ENCODE results near the gene ZNF92.
A peak's percentile ranks its signal among the peaks of the same experiment; 100 is the strongest.
"Not testable (repeated sequence)": the region's sequence is repeated elsewhere in the genome, so short reads cannot be mapped to it uniquely, and the experiment has no call there.

The ZNF92 gene

GRCh38 chr7:65387891-65388290 lies 14.2 kb downstream of the ZNF92 start:
- no peak for DNase-seq
- Mint-ChIP-seq H3K27me3 (ENCODE audit: low read depth, poor library complexity) (no peaks in the 10 kb centered on the region), H3K4me3 (no peak overlapping the region), H3K36me3 (ENCODE audit: low read depth) (peaks cover 75% of the 10 kb centered on the region), H3K4me1 (peaks cover 11% of the 10 kb centered on the region), H3K27ac (no peak overlapping the region), H3K9me3 (peaks cover 1% of the 10 kb centered on the region)
- TF ChIP-seq CTCF (IDR thresholded peaks at IDR 0.05), result no peak

DNA sequence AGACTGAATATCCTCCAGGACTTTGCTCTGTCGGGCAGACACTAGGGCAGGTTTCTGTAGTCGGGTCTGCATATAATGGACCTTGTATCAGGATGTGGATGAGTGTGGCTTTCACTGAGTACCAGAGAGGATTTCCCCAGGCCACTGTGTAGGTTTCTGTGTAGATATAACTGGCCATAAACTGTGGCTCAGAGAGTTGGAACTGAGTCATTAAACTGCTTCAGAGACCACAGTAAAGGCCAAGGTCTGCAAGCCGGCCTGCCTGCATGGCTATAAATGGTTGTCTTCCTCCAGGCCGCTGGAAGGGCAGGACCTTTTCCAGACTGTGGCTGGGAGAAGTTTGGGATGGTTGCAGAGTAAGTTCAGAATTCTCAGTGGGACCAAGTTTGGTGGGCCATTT lies 16.9 kb downstream of the ZNF92 start:
- no peak for TF ChIP-seq CTCF (IDR thresholded peaks at IDR 0.05)
- H3K4me3 Mint-ChIP-seq, result no peak overlapping the region
- DNase-seq, result no peak
- peaks cover 5% of the 10 kb centered on the region for H3K4me1 Mint-ChIP-seq
- H3K36me3 Mint-ChIP-seq (ENCODE audit: low read depth), result peaks cover 85% of the 10 kb centered on the region
- peak overlapping the region; percentile 67 for H3K27ac Mint-ChIP-seq
- no peaks in the 10 kb centered on the region for H3K27me3 Mint-ChIP-seq (ENCODE audit: low read depth, poor library complexity)
- H3K9me3 Mint-ChIP-seq, result peaks cover 22% of the 10 kb centered on the region

- no peak overlapping the region for H3K27ac Mint-ChIP-seq
Measured at GRCh38 chr7:65397730-65398142, 24.1 kb downstream of the ZNF92 start.

DNA sequence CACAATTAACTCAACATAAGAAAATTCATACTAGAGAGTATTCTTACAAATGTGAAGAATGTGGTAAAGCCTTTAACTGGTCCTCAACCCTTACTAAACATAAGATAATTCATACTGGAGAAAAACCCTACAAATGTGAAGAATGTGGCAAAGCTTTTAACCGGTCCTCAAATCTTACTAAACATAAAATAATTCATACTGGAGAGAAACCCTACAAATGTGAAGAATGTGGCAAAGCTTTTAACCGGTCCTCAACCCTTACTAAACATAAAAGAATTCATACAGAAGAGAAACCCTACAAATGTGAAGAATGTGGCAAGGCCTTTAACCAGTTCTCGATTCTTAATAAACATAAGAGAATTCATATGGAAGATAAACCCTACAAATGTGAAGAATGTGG lies 25.0 kb downstream of the ZNF92 start:
- Mint-ChIP-seq H3K36me3 (ENCODE audit: low read depth) (peaks cover 94% of the 10 kb centered on the region), H3K9me3 (peaks cover 86% of the 10 kb centered on the region)
- H3K4me3 Mint-ChIP-seq; H3K27ac Mint-ChIP-seq; DNase-seq; H3K27me3 Mint-ChIP-seq (ENCODE audit: low read depth, poor library complexity); H3K4me1 Mint-ChIP-seq: not testable (repeated sequence)

More at GRCh38 chr7:65397730-65398142, 24.1 kb downstream of the ZNF92 start:
- Mint-ChIP-seq H3K4me1 (no peaks in the 10 kb centered on the region), H3K27me3 (ENCODE audit: low read depth, poor library complexity) (no peaks in the 10 kb centered on the region), H3K4me3 (no peak overlapping the region), H3K36me3 (ENCODE audit: low read depth) (peaks cover 96% of the 10 kb centered on the region), H3K9me3 (peaks cover 81% of the 10 kb centered on the region)
- DNase-seq, result no peak
- TF ChIP-seq CTCF (IDR thresholded peaks at IDR 0.05), result no peak

DNA sequence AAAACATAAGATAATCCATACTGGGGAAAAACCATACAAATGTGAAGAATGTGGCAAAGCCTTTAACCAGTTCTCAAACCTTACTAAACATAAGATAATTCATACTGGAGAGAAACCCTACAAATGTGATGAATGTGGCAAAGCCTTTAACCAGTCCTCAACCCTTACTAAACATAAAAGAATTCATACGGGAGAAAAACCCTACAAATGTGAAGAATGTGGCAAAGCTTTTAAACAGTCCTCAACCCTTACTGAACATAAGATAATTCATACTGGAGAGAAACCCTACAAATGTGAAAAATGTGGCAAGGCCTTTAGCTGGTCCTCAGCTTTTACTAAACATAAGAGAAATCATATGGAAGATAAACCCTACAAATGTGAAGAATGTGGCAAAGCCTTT lies 25.4 kb downstream of the ZNF92 start:
- not testable (repeated sequence) for H3K4me1 Mint-ChIP-seq; H3K4me3 Mint-ChIP-seq; DNase-seq; H3K27ac Mint-ChIP-seq; H3K27me3 Mint-ChIP-seq (ENCODE audit: low read depth, poor library complexity)
- peaks cover 86% of the 10 kb centered on the region for H3K9me3 Mint-ChIP-seq
- H3K36me3 Mint-ChIP-seq (ENCODE audit: low read depth), result peaks cover 93% of the 10 kb centered on the region

GRCh38 chr7:65404020-65404419 lies 30.4 kb downstream of the ZNF92 start:
- no peak for TF ChIP-seq CTCF (IDR thresholded peaks at IDR 0.05)
- Mint-ChIP-seq H3K4me3 (no peak overlapping the region), H3K27me3 (ENCODE audit: low read depth, poor library complexity) (no peaks in the 10 kb centered on the region), H3K36me3 (ENCODE audit: low read depth) (peaks cover 50% of the 10 kb centered on the region), H3K27ac (no peak overlapping the region), H3K4me1 (no peaks in the 10 kb centered on the region), H3K9me3 (peaks cover 86% of the 10 kb centered on the region)
- DNase-seq, result no peak

DNA sequence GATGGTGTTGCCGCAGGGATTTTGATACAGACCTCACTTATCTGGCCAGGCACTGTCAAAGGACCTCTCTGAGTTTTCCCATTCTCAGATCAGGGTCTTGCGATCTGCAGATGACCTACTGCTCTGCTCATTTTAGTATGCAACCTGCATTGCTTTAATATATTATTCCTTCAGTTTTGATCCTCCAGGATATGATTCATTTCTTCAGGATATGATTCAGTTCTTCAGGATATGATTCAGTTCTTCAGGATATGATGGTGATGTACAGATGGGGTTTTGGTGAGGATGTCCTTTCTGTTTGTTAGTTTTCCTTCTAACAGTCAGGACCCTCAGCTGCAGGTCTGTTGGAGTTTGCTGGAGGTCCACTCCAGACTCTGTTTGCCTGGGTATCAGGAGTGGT lies 33.1 kb downstream of the ZNF92 start:
- not testable (repeated sequence) for H3K27me3 Mint-ChIP-seq (ENCODE audit: low read depth, poor library complexity); H3K27ac Mint-ChIP-seq; H3K4me3 Mint-ChIP-seq; DNase-seq; H3K4me1 Mint-ChIP-seq
- Mint-ChIP-seq H3K36me3 (ENCODE audit: low read depth) (peaks cover 24% of the 10 kb centered on the region), H3K9me3 (peaks cover 63% of the 10 kb centered on the region)

Data from nephron progenitor cell (in vitro differentiated cells).